Liver (tissue), 9 donors: ENCODE results near the gene PSMC6. TPM values are rescaled to one million over a fixed set of nuclear protein-coding genes. Genes with fewer than 3 reads are reported as not detected.

ENCODE experiments used
- DNase-seq: peaks from one replicate; pipeline ENCODE4 v3.0.0-alpha.2; 2017; ENCODE audit warnings: low spot score
- H3K27ac ChIP-seq, 2 donors: one replicate each; pipeline ENCODE4 v1.7.0; 2013; ENCODE audit warnings: inconsistent platforms in 2 of 2, low read length in 2 of 2, control low read depth in 1 of 2, low read depth in 1 of 2, mild to moderate bottlenecking in 1 of 2
- H3K27me3 ChIP-seq, 4 donors: one replicate each; pipeline versions ENCODE4 v1.6.1 to v1.7.0; 2013; ENCODE audit warnings: low read length in 3 of 4, inconsistent platforms in 1 of 4, mild to moderate bottlenecking in 1 of 4, moderate library complexity in 1 of 4; ENCODE audit not compliant: control insufficient read depth in 4 of 4, insufficient read depth in 4 of 4
- H3K36me3 ChIP-seq, 4 donors: one replicate each; pipeline versions ENCODE4 v1.6.1 to v1.7.0; 2013; ENCODE audit warnings: low read length in 3 of 4, mild to moderate bottlenecking in 3 of 4, low read depth in 1 of 4, moderate library complexity in 1 of 4; ENCODE audit not compliant: control insufficient read depth in 4 of 4, insufficient read depth in 3 of 4
- H3K4me1 ChIP-seq, 4 donors: one replicate each; pipeline versions ENCODE4 v1.6.1 to v1.7.0; 2013; ENCODE audit warnings: low read length in 3 of 4, mild to moderate bottlenecking in 3 of 4, moderate library complexity in 1 of 4; ENCODE audit not compliant: control insufficient read depth in 4 of 4, insufficient read depth in 4 of 4
- H3K4me3 ChIP-seq, 3 donors: one replicate each; pipeline versions ENCODE4 v1.6.1 to v1.7.0; 2013; ENCODE audit warnings: low read length in 3 of 3, control low read depth in 1 of 3, low read depth in 1 of 3, mild to moderate bottlenecking in 1 of 3
- H3K9ac ChIP-seq, 2 donors: one replicate each; pipeline ENCODE4 v1.7.0; 2013; ENCODE audit warnings: low read length in 2 of 2, mild to moderate bottlenecking in 2 of 2, moderate library complexity in 2 of 2, control low read depth in 1 of 2, low read depth in 1 of 2
- H3K9me3 ChIP-seq, 4 donors: one replicate each; pipeline versions ENCODE4 v1.6.1 to v1.7.0; 2013; ENCODE audit warnings: low read length in 3 of 4; ENCODE audit not compliant: control insufficient read depth in 4 of 4
- EGR1 ChIP-seq, 2 donors: IDR thresholded peaks; 2 replicates each; pipeline ENCODE4 v1.6.1; 2016 to 2018; ENCODE audit warnings: antibody characterized with exemption in 2 of 2, low read depth in 2 of 2
- FOXA1 ChIP-seq: IDR thresholded peaks from 2 replicates; pipeline ENCODE4 v1.6.1; 2016; ENCODE audit warnings: antibody characterized with exemption
- FOXA2 ChIP-seq: IDR thresholded peaks from 2 replicates; pipeline ENCODE4 v1.6.1; 2016; ENCODE audit warnings: antibody characterized with exemption
- GABPA ChIP-seq, 2 donors: IDR thresholded peaks in 1 of 2; conservative IDR thresholded peaks in 1 of 2; 2 replicates each; pipeline ENCODE4 v1.6.1; 2016; ENCODE audit warnings: antibody characterized with exemption in 2 of 2, mild to moderate bottlenecking in 1 of 2, moderate library complexity in 1 of 2
- HNF4A ChIP-seq, 2 donors: conservative IDR thresholded peaks; 2 replicates each; pipeline ENCODE4 v1.6.1; 2016; ENCODE audit warnings: antibody characterized with exemption in 2 of 2, mild to moderate bottlenecking in 2 of 2
- HNF4G ChIP-seq: IDR thresholded peaks from 2 replicates; pipeline ENCODE4 v1.6.1; 2016; ENCODE audit warnings: antibody characterized with exemption
- JUND ChIP-seq, 2 donors: IDR thresholded peaks; 2 replicates each; pipeline ENCODE4 v1.6.1; 2016; ENCODE audit warnings: antibody characterized with exemption in 2 of 2
- NR2F2 ChIP-seq: IDR thresholded peaks from 2 replicates; pipeline ENCODE4 v1.6.1; 2016; ENCODE audit warnings: antibody characterized with exemption
- RAD21 ChIP-seq, 2 donors: IDR thresholded peaks; 2 replicates each; pipeline ENCODE4 v1.6.1; 2016; ENCODE audit warnings: antibody characterized with exemption in 2 of 2, mild to moderate bottlenecking in 2 of 2
- RXRA ChIP-seq, 2 donors: IDR thresholded peaks; 2 replicates each; pipeline ENCODE4 v1.6.1; 2017 to 2018; ENCODE audit warnings: antibody characterized with exemption in 2 of 2, mild to moderate bottlenecking in 1 of 2
- SP1 ChIP-seq: IDR thresholded peaks from 2 replicates; pipeline ENCODE4 v1.6.1; 2018; ENCODE audit warnings: antibody characterized with exemption, mild to moderate bottlenecking
- TAF1 ChIP-seq: conservative IDR thresholded peaks from 2 replicates; pipeline ENCODE4 v1.6.1; 2016; ENCODE audit warnings: antibody characterized with exemption, mild to moderate bottlenecking
- YY1 ChIP-seq: IDR thresholded peaks from 2 replicates; pipeline ENCODE4 v1.6.1; 2016; ENCODE audit warnings: antibody characterized with exemption, mild to moderate bottlenecking
- WGBS: extraction: QIAGEN DNeasy Blood & Tissue Kit; methylation state at CpG from one replicate; pipeline ENCODE4 v1.1.7; 2013; 5-methylcytosine and 5-hydroxymethylcytosine counted together
- polyA plus RNA-seq, 2 donors: library from polyadenylated mRNA; stranded (reverse) in 1 of 2; unstranded in 1 of 2; fragments of 200-250 nt in 1 of 2; fragments of >200 nt in 1 of 2; fragmentation: Nextera tagmentation in 1 of 2; extraction: Ambion mirVana in 1 of 2; gene quantifications; one replicate each; pipeline versions ENCODE4 v1.2.1 to v1.2.3, GENCODE V29; 2013 to 2015
- total RNA-seq, 2 donors: library from RNA; depleted of rRNA; stranded (reverse); fragments of >200 nt; gene quantifications; one replicate each; pipeline ENCODE4 v1.2.3, GENCODE V29; 2014
- TF ChIP-seq, protein P1 (sequence below): IDR thresholded peaks from 2 replicates; pipeline ENCODE4 v1.6.1; 2016; ENCODE audit warnings: antibody characterized with exemption
- TF ChIP-seq, protein P2 (sequence below): IDR thresholded peaks from 2 replicates; pipeline ENCODE4 v1.6.1; 2016; ENCODE audit warnings: antibody characterized with exemption
- TF ChIP-seq, protein P3 (sequence below): fragments of 150-350 bp; IDR thresholded peaks from 2 replicates; pipeline ENCODE4 v1.5.1; 2017; ENCODE audit warnings: improper control_type of control experiment, low read depth, low read length; ENCODE audit not compliant: missing input control
- TF ChIP-seq, protein P4 (sequence below): IDR thresholded peaks from 2 replicates; pipeline ENCODE4 v1.6.1; 2016; ENCODE audit warnings: antibody characterized with exemption, mild to moderate bottlenecking
- TF ChIP-seq, protein P5 (sequence below): IDR thresholded peaks from 2 replicates; pipeline ENCODE4 v1.6.1; 2016; ENCODE audit warnings: antibody characterized with exemption
- donor health status: healthy.
- donor health status: healthy.
- donor health status: healthy.
- donor health status: healthy.
- donor health status: healthy.

Gene PSMC6
- total and polyA plus RNA-seq, 4 donors, result 43.2 to 98.9 (median 69.3) TPM

DNA sequence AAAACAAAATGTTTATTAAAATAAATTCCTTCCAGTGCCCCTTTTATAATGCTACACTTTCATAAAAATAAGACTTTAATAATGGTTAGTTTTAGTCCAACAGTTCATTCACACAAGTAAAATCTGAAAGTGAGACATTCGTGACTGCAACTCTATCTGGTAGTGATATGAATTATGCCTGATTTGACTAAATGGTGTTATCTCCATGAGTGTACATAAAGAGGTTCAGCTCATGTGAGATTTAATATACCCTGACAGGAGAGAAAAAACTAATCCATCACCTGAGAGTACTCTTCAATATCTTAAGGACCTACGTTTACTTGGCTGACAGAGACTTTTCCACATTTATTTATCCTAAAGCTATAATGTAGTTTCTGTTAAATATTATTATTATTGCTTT lies 45.7 kb upstream of the PSMC6 start:
- H3K27ac ChIP-seq, result no peak overlapping the region
- H3K4me1 ChIP-seq, result no peaks in the 10 kb centered on the region
- 96% methylated on average over 2 of the region's 2 CpGs for WGBS
- TF ChIP-seq FOXA1 (no peak), YY1 (no peak), GABPA (IDR thresholded peaks at IDR 0.05 in 1 of 2, conservative IDR thresholded peaks at IDR 0.05 in 1 of 2) (no peak), NR2F2 (no peak), EGR1 (IDR thresholded peaks at IDR 0.05; ENCODE audit: low read depth in 2 of 2) (no peak), TAF1 (no peak), HNF4G (no peak)
- TF ChIP-seq, protein P1, sequence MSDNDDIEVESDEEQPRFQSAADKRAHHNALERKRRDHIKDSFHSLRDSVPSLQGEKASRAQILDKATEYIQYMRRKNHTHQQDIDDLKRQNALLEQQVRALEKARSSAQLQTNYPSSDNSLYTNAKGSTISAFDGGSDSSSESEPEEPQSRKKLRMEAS, result no peak
- TF ChIP-seq, protein P2, sequence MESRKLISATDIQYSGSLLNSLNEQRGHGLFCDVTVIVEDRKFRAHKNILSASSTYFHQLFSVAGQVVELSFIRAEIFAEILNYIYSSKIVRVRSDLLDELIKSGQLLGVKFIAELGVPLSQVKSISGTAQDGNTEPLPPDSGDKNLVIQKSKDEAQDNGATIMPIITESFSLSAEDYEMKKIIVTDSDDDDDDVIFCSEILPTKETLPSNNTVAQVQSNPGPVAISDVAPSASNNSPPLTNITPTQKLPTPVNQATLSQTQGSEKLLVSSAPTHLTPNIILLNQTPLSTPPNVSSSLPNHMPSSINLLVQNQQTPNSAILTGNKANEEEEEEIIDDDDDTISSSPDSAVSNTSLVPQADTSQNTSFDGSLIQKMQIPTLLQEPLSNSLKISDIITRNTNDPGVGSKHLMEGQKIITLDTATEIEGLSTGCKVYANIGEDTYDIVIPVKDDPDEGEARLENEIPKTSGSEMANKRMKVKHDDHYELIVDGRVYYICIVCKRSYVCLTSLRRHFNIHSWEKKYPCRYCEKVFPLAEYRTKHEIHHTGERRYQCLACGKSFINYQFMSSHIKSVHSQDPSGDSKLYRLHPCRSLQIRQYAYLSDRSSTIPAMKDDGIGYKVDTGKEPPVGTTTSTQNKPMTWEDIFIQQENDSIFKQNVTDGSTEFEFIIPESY, result no peak
- TF ChIP-seq, protein P3, sequence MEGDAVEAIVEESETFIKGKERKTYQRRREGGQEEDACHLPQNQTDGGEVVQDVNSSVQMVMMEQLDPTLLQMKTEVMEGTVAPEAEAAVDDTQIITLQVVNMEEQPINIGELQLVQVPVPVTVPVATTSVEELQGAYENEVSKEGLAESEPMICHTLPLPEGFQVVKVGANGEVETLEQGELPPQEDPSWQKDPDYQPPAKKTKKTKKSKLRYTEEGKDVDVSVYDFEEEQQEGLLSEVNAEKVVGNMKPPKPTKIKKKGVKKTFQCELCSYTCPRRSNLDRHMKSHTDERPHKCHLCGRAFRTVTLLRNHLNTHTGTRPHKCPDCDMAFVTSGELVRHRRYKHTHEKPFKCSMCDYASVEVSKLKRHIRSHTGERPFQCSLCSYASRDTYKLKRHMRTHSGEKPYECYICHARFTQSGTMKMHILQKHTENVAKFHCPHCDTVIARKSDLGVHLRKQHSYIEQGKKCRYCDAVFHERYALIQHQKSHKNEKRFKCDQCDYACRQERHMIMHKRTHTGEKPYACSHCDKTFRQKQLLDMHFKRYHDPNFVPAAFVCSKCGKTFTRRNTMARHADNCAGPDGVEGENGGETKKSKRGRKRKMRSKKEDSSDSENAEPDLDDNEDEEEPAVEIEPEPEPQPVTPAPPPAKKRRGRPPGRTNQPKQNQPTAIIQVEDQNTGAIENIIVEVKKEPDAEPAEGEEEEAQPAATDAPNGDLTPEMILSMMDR, result no peak
- H3K9me3 ChIP-seq, result no peaks in the 10 kb centered on the region
- no peaks in the 10 kb centered on the region for H3K27me3 ChIP-seq
- no peak overlapping the region for H3K9ac ChIP-seq
- peaks cover 5 to 28% (median 19%) of the 10 kb centered on the region in 4 donors for H3K36me3 ChIP-seq
- H3K4me3 ChIP-seq, result no peak overlapping the region
- DNase-seq, result no peak

DNA sequence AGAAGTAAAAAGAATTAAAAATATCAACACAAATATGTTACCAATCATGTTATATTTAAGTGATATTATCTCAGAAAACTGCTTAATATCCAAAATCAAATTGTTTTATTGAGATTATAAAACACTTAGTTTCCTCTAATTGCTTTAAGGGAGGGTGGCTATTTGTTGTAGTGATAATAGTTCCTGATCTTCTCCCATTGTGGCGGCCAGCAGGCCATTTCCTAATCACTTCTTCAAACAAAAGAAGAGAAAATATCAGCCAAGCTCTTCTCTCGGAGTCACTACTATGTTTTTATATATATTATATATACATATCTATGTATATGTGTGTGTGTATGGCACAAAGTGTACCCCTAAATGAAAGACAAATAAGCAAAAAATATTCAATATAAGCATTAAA lies 43.1 kb upstream of the PSMC6 start:
- peaks cover 3 to 17% (median 13%) of the 10 kb centered on the region in 4 donors for H3K36me3 ChIP-seq

More for the DNA sequence above, 43.1 kb upstream of the PSMC6 start:
- DNase-seq, result no peak
- Histone ChIP-seq H3K27ac (no peak overlapping the region), H3K4me3 (no peak overlapping the region), H3K9ac (no peak overlapping the region), H3K9me3 (no peaks in the 10 kb centered on the region), H3K4me1 (no peaks in the 10 kb centered on the region), H3K27me3 (no peaks in the 10 kb centered on the region)
- TF ChIP-seq, protein P1, result no peak
- TF ChIP-seq HNF4G (no peak), RXRA (IDR thresholded peaks at IDR 0.05) (no peak), HNF4A (conservative IDR thresholded peaks at IDR 0.05) (no peak), EGR1 (IDR thresholded peaks at IDR 0.05; ENCODE audit: low read depth in 2 of 2) (no peak), RAD21 (IDR thresholded peaks at IDR 0.05) (no peak), GABPA (IDR thresholded peaks at IDR 0.05 in 1 of 2, conservative IDR thresholded peaks at IDR 0.05 in 1 of 2) (no peak), NR2F2 (no peak), FOXA2 (no peak), SP1 (no peak), YY1 (no peak), TAF1 (no peak), FOXA1 (no peak), JUND (IDR thresholded peaks at IDR 0.05) (no peak)
- TF ChIP-seq, protein P4, sequence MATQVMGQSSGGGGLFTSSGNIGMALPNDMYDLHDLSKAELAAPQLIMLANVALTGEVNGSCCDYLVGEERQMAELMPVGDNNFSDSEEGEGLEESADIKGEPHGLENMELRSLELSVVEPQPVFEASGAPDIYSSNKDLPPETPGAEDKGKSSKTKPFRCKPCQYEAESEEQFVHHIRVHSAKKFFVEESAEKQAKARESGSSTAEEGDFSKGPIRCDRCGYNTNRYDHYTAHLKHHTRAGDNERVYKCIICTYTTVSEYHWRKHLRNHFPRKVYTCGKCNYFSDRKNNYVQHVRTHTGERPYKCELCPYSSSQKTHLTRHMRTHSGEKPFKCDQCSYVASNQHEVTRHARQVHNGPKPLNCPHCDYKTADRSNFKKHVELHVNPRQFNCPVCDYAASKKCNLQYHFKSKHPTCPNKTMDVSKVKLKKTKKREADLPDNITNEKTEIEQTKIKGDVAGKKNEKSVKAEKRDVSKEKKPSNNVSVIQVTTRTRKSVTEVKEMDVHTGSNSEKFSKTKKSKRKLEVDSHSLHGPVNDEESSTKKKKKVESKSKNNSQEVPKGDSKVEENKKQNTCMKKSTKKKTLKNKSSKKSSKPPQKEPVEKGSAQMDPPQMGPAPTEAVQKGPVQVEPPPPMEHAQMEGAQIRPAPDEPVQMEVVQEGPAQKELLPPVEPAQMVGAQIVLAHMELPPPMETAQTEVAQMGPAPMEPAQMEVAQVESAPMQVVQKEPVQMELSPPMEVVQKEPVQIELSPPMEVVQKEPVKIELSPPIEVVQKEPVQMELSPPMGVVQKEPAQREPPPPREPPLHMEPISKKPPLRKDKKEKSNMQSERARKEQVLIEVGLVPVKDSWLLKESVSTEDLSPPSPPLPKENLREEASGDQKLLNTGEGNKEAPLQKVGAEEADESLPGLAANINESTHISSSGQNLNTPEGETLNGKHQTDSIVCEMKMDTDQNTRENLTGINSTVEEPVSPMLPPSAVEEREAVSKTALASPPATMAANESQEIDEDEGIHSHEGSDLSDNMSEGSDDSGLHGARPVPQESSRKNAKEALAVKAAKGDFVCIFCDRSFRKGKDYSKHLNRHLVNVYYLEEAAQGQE, result no peak
- TF ChIP-seq, protein P2, result no peak
- TF ChIP-seq, protein P3, result no peak
- TF ChIP-seq, protein P5, sequence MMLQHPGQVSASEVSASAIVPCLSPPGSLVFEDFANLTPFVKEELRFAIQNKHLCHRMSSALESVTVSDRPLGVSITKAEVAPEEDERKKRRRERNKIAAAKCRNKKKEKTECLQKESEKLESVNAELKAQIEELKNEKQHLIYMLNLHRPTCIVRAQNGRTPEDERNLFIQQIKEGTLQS, result no peak
- 90% methylated on average over 2 of the region's 2 CpGs for WGBS
